Endothelial cell of umbilical vein (primary cell): ENCODE measurements around the gene RNPC3. TPM values are rescaled to one million over a fixed set of nuclear protein-coding genes. Genes with fewer than 3 reads are reported as not detected.

Experiments used
- BruUV-seq: library from RNA; stranded (reverse); fragments of 400-500 nt; replicated peaks from 2 replicates; lab custom pipeline; 2021; lab: Mats Ljungman, UMichigan
- CTCF ChIA-PET: fragments of 300-600, 350-600 bp; sonication (Branson Sonifier 250); formaldehyde crosslinking; loops from one replicate; lab custom pipeline; 2021; ENCODE audit warnings: antibody characterized with exemption, inconsistent platforms; lab: Charles Lee
- POLR2A ChIA-PET: fragments of 300-600, 350-600 bp; sonication (Branson Sonifier 250); formaldehyde crosslinking; loops from one replicate; lab custom pipeline; 2021; ENCODE audit warnings: antibody characterized with exemption, inconsistent platforms; lab: Charles Lee
- DNase-seq: peaks from one replicate; pipeline ENCODE4 v3.0.0-alpha.2; 2011; ENCODE audit warnings: low read depth, low spot score
- FAIRE-seq: peaks from 2 replicates; lab custom pipeline; 2011; peaks lifted over from hg19 to GRCh38; lab: Jason Lieb, UNC
- H2AFZ ChIP-seq: 2 replicates; pipeline ENCODE4 v1.6.0; 2012; ENCODE audit warnings: low read depth, low read length, control low read depth, inconsistent platforms
- H3K27ac ChIP-seq: 2 replicates; pipeline ENCODE4 v1.5.1; 2011; ENCODE audit warnings: low read depth, mild to moderate bottlenecking, control low read depth, low read length, moderate library complexity; ENCODE audit not compliant: insufficient read depth
- H3K27me3 ChIP-seq, 2 experiments: 2 replicates each; pipeline versions ENCODE4 v1.6.0 to v1.6.1; 2011; ENCODE audit warnings: low read length in 2 of 2, mixed read lengths in 1 of 2; ENCODE audit not compliant: control insufficient read depth in 2 of 2, insufficient read depth in 2 of 2
- H3K36me3 ChIP-seq, 2 experiments: 2 replicates in 1 of 2; 3 replicates in 1 of 2; pipeline ENCODE4 v1.5.1; 2011; ENCODE audit warnings: low read length in 2 of 2, mild to moderate bottlenecking in 1 of 2, moderate library complexity in 1 of 2; ENCODE audit not compliant: control insufficient read depth in 2 of 2, insufficient read depth in 2 of 2; ENCODE audit errors: extremely low read depth in 1 of 2
- H3K4me1 ChIP-seq: 3 replicates; pipeline ENCODE4 v1.5.1; 2011; ENCODE audit warnings: mild to moderate bottlenecking, low read length; ENCODE audit not compliant: control insufficient read depth, insufficient read depth; ENCODE audit errors: extremely low read depth
- H3K4me2 ChIP-seq: 2 replicates; pipeline ENCODE4 v1.6.1; 2011; ENCODE audit warnings: low read length, control low read depth, mixed read lengths; ENCODE audit not compliant: insufficient read depth
- H3K4me3 ChIP-seq, 3 experiments: fragments of 200-600 bp in 1 of 3; sonication (generic), shearing (Covaris generic) in 1 of 3; replicated peaks in 1 of 3; 2 replicates each; pipeline ENCODE4 v1.5.1; 2011 to 2016; ENCODE audit warnings: control low read depth in 3 of 3, low read length in 3 of 3, mild to moderate bottlenecking in 2 of 3, inconsistent platforms in 1 of 3, low read depth in 1 of 3, moderate library complexity in 1 of 3; ENCODE audit not compliant: insufficient read depth in 1 of 3
- H3K79me2 ChIP-seq: 2 replicates; pipeline ENCODE4 v1.6.0; 2012; ENCODE audit warnings: low read length, inconsistent platforms; ENCODE audit not compliant: control insufficient read depth, insufficient read depth
- H3K9ac ChIP-seq: replicated peaks from 2 replicates; pipeline ENCODE3; 2011; ENCODE audit warnings: low read length, control low read depth; ENCODE audit not compliant: insufficient read depth; ENCODE audit errors: extremely low read depth
- H3K9me1 ChIP-seq: replicated peaks from 3 replicates; pipeline ENCODE4 v1.6.0; 2011; ENCODE audit warnings: mild to moderate bottlenecking, low read length; ENCODE audit not compliant: control insufficient read depth, insufficient read depth; ENCODE audit errors: extremely low read depth
- H3K9me3 ChIP-seq: replicated peaks from 2 replicates; pipeline ENCODE4 v1.5.1; 2012; ENCODE audit warnings: low read length, inconsistent platforms; ENCODE audit not compliant: control insufficient read depth, insufficient read depth
- H4K20me1 ChIP-seq: replicated peaks from 2 replicates; pipeline ENCODE3; 2011; ENCODE audit warnings: mild to moderate bottlenecking, low read length; ENCODE audit not compliant: control insufficient read depth, insufficient read depth; ENCODE audit errors: extremely low read depth
- CTCF ChIP-seq, 2 donors: IDR thresholded peaks; 1 replicate in 1 of 2; 2 replicates in 1 of 2; pipeline ENCODE4 v1.5.1; 2011; ENCODE audit warnings: low read length in 2 of 2, mild to moderate bottlenecking in 2 of 2, moderate library complexity in 2 of 2, control low read depth in 1 of 2, inconsistent platforms in 1 of 2, low read depth in 1 of 2; ENCODE audit not compliant: insufficient read depth in 1 of 2; ENCODE audit errors: extremely low read depth in 1 of 2
- EZH2 ChIP-seq: IDR thresholded peaks from 2 replicates; pipeline ENCODE4 v1.6.1; 2012; ENCODE audit warnings: borderline replicate concordance, low read depth, mild to moderate bottlenecking, moderate library complexity, low read length, inconsistent platforms; ENCODE audit not compliant: severe bottlenecking
- FOS ChIP-seq: IDR thresholded peaks from 2 replicates; pipeline ENCODE4 v1.6.1; 2011; ENCODE audit warnings: mild to moderate bottlenecking, low read length, moderate library complexity, borderline replicate concordance; ENCODE audit not compliant: insufficient read depth
- GATA2 ChIP-seq: IDR thresholded peaks from 2 replicates; pipeline ENCODE4 v1.7.0; 2011; ENCODE audit warnings: low read depth, mild to moderate bottlenecking, moderate library complexity, mixed read lengths, low read length; ENCODE audit not compliant: insufficient read length, insufficient read depth
- JUN ChIP-seq: IDR thresholded peaks from 2 replicates; pipeline ENCODE4 v1.6.1; 2011; ENCODE audit warnings: borderline replicate concordance, low read depth; ENCODE audit not compliant: insufficient read length, insufficient read depth
- MAX ChIP-seq: IDR thresholded peaks from 2 replicates; pipeline ENCODE4 v1.6.1; 2011; ENCODE audit not compliant: insufficient read depth, insufficient read length
- MYC ChIP-seq: IDR thresholded peaks from one replicate; pipeline ENCODE4 v1.6.1; 2011; ENCODE audit warnings: mild to moderate bottlenecking, low read depth, low read length
- POLR2A ChIP-seq: IDR thresholded peaks from 2 replicates; pipeline ENCODE4 v1.6.1; 2012; ENCODE audit warnings: low read depth, mild to moderate bottlenecking, control low read depth, low read length
- POLR2AphosphoS5 ChIP-seq: IDR thresholded peaks from 2 replicates; pipeline ENCODE4 v1.6.1; 2012; ENCODE audit warnings: low read depth, mild to moderate bottlenecking, control low read depth, low read length, moderate library complexity; ENCODE audit not compliant: insufficient read depth
- dilution Hi-C: fragments of 300-500 bp; cut with MboI; formaldehyde crosslinking; loops from one replicate; pipeline ENCODE4 v1.15.0; 2019; ENCODE audit warnings: low sequenced_read_pairs; ENCODE audit not compliant: extremely low pct_ligation_motif_present
- intact Hi-C: fragments of 100-400 bp; cut with micrococcal nuclease; formaldehyde crosslinking; loops from one replicate; pipeline ENCODE4 v1.10.0; 2022
- polyA plus RNA-seq, 4 experiments: library from polyadenylated mRNA; depleted of rRNA in 3 of 4; stranded (reverse) in 3 of 4; unstranded in 1 of 4; fragments of >200 nt; gene quantifications; 2 replicates each; pipeline versions ENCODE4 v1.2.1 to v1.2.3, GENCODE V29; 2011 to 2012; ENCODE audit warnings: missing spikeins in 1 of 4
- total RNA-seq: library from RNA; stranded (reverse); gene quantifications from 2 replicates; pipeline ENCODE4 v1.2.3, GENCODE V29; 2021

Gene RNPC3
- total and polyA plus RNA-seq, 2 donors (not counting 3 experiments of a cell fraction or from before 2014, with no cell fraction given): 9.2 to 16.7 TPM

- dilution Hi-C loops (no loop called here), intact Hi-C loops (no loop called here)
- no peaks in the 10 kb centered on the region for H3K27me3 ChIP-seq
- no peak overlapping the region for H3K4me3 ChIP-seq
- no peaks in the 10 kb centered on the region for H4K20me1 ChIP-seq
- H3K4me2 ChIP-seq: peak overlapping the region; percentile 24
- ChIA-PET POLR2A (no interaction called here), CTCF (no interaction called here)
- H3K36me3 ChIP-seq: no peaks in the 10 kb centered on the region
- no peaks in the 10 kb centered on the region for H3K79me2 ChIP-seq
- peak; percentile 20 for DNase-seq
- H3K9me1 ChIP-seq: no peaks in the 10 kb centered on the region
- no peak for TF ChIP-seq MYC
- TF ChIP-seq JUN: no peak
- TF ChIP-seq POLR2AphosphoS5: no peak
- TF ChIP-seq EZH2: no peak
- TF ChIP-seq FOS: peak; percentile 47
- no TSS peak for BruUV-seq
- no peak overlapping the region for H3K9ac ChIP-seq
- FAIRE-seq: no peak
- H3K27ac ChIP-seq: no peak overlapping the region
- H2AFZ ChIP-seq: no peak overlapping the region
- peaks cover 5% of the 10 kb centered on the region for H3K4me1 ChIP-seq
- H3K9me3 ChIP-seq: no peaks in the 10 kb centered on the region
Observed at GRCh38 chr1:103509250-103509649, 16.2 kb upstream of the RNPC3 start.

GRCh38 chr1:103513711-103514110, 11.8 kb upstream of the RNPC3 start:
- no peak overlapping the region for H3K9ac ChIP-seq
- BruUV-seq: no TSS peak
- no peak for DNase-seq
- H3K27me3 ChIP-seq: no peaks in the 10 kb centered on the region
- no peak overlapping the region for H2AFZ ChIP-seq
- dilution Hi-C loops (no loop called here), intact Hi-C loops (no loop called here)
- ChIA-PET CTCF (interaction anchor here (1.3 to 3.5 kb wide), 4 partner anchors 53 to 1993 kb away, joined by 3 to 68 read pairs (median 12); no protein-coding TSS in a partner anchor), POLR2A (no interaction called here)
- no peak overlapping the region for H3K4me3 ChIP-seq
- H3K4me1 ChIP-seq: peaks cover 16% of the 10 kb centered on the region
- H3K4me2 ChIP-seq: no peak overlapping the region
- H3K79me2 ChIP-seq: no peaks in the 10 kb centered on the region
- no peaks in the 10 kb centered on the region for H4K20me1 ChIP-seq
- no peak for FAIRE-seq
- H3K27ac ChIP-seq: no peak overlapping the region
- H3K36me3 ChIP-seq: no peaks in the 10 kb centered on the region
- no peaks in the 10 kb centered on the region for H3K9me3 ChIP-seq
- H3K9me1 ChIP-seq: no peaks in the 10 kb centered on the region
- TF ChIP-seq GATA2: no peak
- TF ChIP-seq MYC: no peak
- no peak for TF ChIP-seq MAX
- TF ChIP-seq POLR2A: no peak
- no peak for TF ChIP-seq EZH2
- no peak for TF ChIP-seq JUN
- no peak for TF ChIP-seq CTCF (IDR thresholded peaks at IDR 0.05; ENCODE audit: extremely low read depth in 1 of 2, insufficient read depth in 1 of 2, low read depth in 1 of 2, low read length in 2 of 2)
